HepG2 (cell line): ENCODE data around the gene MDH2. TPM values are rescaled to one million over a fixed set of nuclear protein-coding genes. Genes with fewer than 3 reads are reported as not detected.

Source experiments
- ATAC-seq: fragments of 200-7000 bp; cut with Tn5 transposase; 3 replicates; pipeline ENCODE4 v1.9.1; 2020; ENCODE audit warnings: mild to moderate bottlenecking, moderate library complexity
- BruUV-seq: library from RNA; stranded (reverse); fragments of 400-500 nt; replicated peaks from 2 replicates; lab custom pipeline; 2021; lab: Mats Ljungman, UMichigan
- CTCF ChIA-PET: fragments of 300-600 bp; formaldehyde crosslinking; extraction: SDS; loops from one replicate; lab custom pipeline; 2021; ENCODE audit warnings: low total read pairs, inconsistent platforms, low intra/inter-chr PET ratio; lab: Yijun Ruan, JAX
- POLR2A ChIA-PET: fragments of 350-600 bp; sonication (Branson Sonifier 250); formaldehyde crosslinking; loops from one replicate; lab custom pipeline; 2020; ENCODE audit warnings: antibody characterized with exemption, inconsistent platforms; lab: Yijun Ruan, JAX
- DNase-seq: peaks from one replicate; pipeline ENCODE4 v3.0.0-alpha.2; 2015; ENCODE audit warnings: low spot score
- FAIRE-seq: peaks from 3 replicates; lab custom pipeline; 2011; peaks lifted over from hg19 to GRCh38; lab: Jason Lieb, UNC
- H2AFZ ChIP-seq: one replicate; pipeline ENCODE4 v1.6.1; 2011; ENCODE audit warnings: low read length, inconsistent platforms
- H3K27ac ChIP-seq: fragments of 300-600 bp; 3 replicates; pipeline ENCODE4 v1.8.0; 2011; ENCODE audit warnings: mixed run types, mild to moderate bottlenecking, mixed read lengths, low read length, inconsistent platforms; ENCODE audit not compliant: insufficient read depth; ENCODE audit errors: extremely low read length
- H3K27me3 ChIP-seq, 2 experiments: fragments of 200-600 bp in 1 of 2; 2 replicates in 1 of 2; 3 replicates in 1 of 2; pipeline versions ENCODE4 v1.6.0 to v1.8.0; 2011; ENCODE audit warnings: low read length in 2 of 2, mild to moderate bottlenecking in 2 of 2, moderate library complexity in 2 of 2, inconsistent platforms in 1 of 2; ENCODE audit not compliant: insufficient read depth in 2 of 2, control insufficient read depth in 1 of 2
- H3K36me3 ChIP-seq, 2 experiments: fragments of 200-600 bp in 1 of 2; replicated peaks in 1 of 2; 2 replicates in 1 of 2; 3 replicates in 1 of 2; pipeline versions ENCODE4 v1.5.1 to v1.8.0; 2011; ENCODE audit warnings: low read length in 2 of 2, inconsistent platforms in 1 of 2; ENCODE audit not compliant: insufficient read depth in 2 of 2, control insufficient read depth in 1 of 2
- H3K4me1 ChIP-seq: 2 replicates; pipeline ENCODE4 v1.5.1; 2012; ENCODE audit warnings: low read length, inconsistent platforms; ENCODE audit not compliant: insufficient read depth
- H3K4me2 ChIP-seq: 2 replicates; pipeline ENCODE4 v1.6.0; 2011; ENCODE audit warnings: low read depth, low read length, inconsistent platforms
- H3K4me3 ChIP-seq, 3 experiments: fragments of 200-600 bp in 1 of 3; sonication (generic), shearing (Covaris generic) in 1 of 3; replicated peaks in 1 of 3; 2 replicates each; pipeline ENCODE4 v1.5.1; 2011 to 2016; ENCODE audit warnings: low read length in 3 of 3, inconsistent platforms in 2 of 3, low read depth in 2 of 3, mild to moderate bottlenecking in 2 of 3, control low read depth in 1 of 3, mixed read lengths in 1 of 3; ENCODE audit not compliant: insufficient read depth in 1 of 3
- H3K79me2 ChIP-seq: one replicate; pipeline ENCODE4 v1.6.1; 2011; ENCODE audit warnings: low read length, inconsistent platforms; ENCODE audit not compliant: insufficient read depth
- H3K9ac ChIP-seq: 2 replicates; pipeline ENCODE4 v1.6.0; 2011; ENCODE audit warnings: mild to moderate bottlenecking, low read depth, low read length, inconsistent platforms; ENCODE audit not compliant: insufficient read depth
- H3K9me3 ChIP-seq: 2 replicates; pipeline ENCODE4 v1.5.1; 2012; ENCODE audit warnings: mild to moderate bottlenecking, low read length
- H4K20me1 ChIP-seq: 2 replicates; pipeline ENCODE4 v1.6.0; 2011; ENCODE audit warnings: inconsistent platforms, mild to moderate bottlenecking, low read length, moderate library complexity; ENCODE audit not compliant: insufficient read depth
- CEBPB ChIP-seq: IDR thresholded peaks from 2 replicates; pipeline ENCODE4 v1.6.1; 2011; ENCODE audit warnings: low read depth, low read length, improper control_type of control experiment, borderline replicate concordance
- CEBPG ChIP-seq: IDR thresholded peaks from 2 replicates; pipeline ENCODE4 v1.6.1; 2016
- FOSL2 ChIP-seq: sonication (generic); formaldehyde crosslinking; IDR thresholded peaks from 2 replicates; pipeline ENCODE4 v1.4.0; 2020; ENCODE audit warnings: missing genetic modification reagents
- PRDM10 ChIP-seq: sonication (generic); formaldehyde crosslinking; IDR thresholded peaks from 2 replicates; pipeline ENCODE4 v1.4.0; 2020; ENCODE audit warnings: low read depth, missing genetic modification reagents
- RNF2 ChIP-seq: fragments of 450-650 bp; conservative IDR thresholded peaks from 2 replicates; pipeline ENCODE4 v1.6.1; 2016; ENCODE audit warnings: low read depth
- WGBS: methylation state at CpG from one replicate; pipeline ENCODE4 v1.1.6; 2017; ENCODE audit warnings: low lambda C conversion rate; 5-methylcytosine and 5-hydroxymethylcytosine counted together
- in situ Hi-C: cut with HindIII; loops from 2 replicates; pipeline ENCODE4 v1.10.0; 2017; ENCODE audit warnings: low pct_unique_long_range_greater_than_20kb; ENCODE audit not compliant: extremely low pct_ligation_motif_present
- intact Hi-C: fragments of 100-400 bp; cut with micrococcal nuclease; formaldehyde crosslinking; loops from one replicate; pipeline ENCODE4 v1.10.0; 2022; ENCODE audit not compliant: unreplicated experiment
- polyA plus RNA-seq, 8 experiments: library from polyadenylated mRNA; depleted of rRNA in 3 of 8; stranded (reverse) in 7 of 8; unstranded in 1 of 8; fragments of >200 nt; fragmentation: Illumina TruSeq in 4 of 8; extraction: Trizol in 4 of 8; gene quantifications; 2 replicates each; pipeline versions ENCODE4 v1.2.1 to v1.2.3, GENCODE V29; 2011 to 2016; ENCODE audit warnings: low read depth in 4 of 8, missing spikeins in 1 of 8, mixed read lengths in 1 of 8; ENCODE audit not compliant: insufficient read depth in 1 of 8
- total RNA-seq, 5 experiments: library from RNA; depleted of rRNA; stranded (reverse); fragments of >200 nt; fragmentation: Illumina TruSeq; extraction: Trizol; gene quantifications; 2 replicates each; pipeline ENCODE4 v1.2.3, GENCODE V29; 2016; ENCODE audit warnings: low read depth in 1 of 5
- TF ChIP-seq, protein P1 (sequence below): IDR thresholded peaks from 2 replicates; pipeline ENCODE4 v1.6.1; 2016; ENCODE audit warnings: low read depth, missing genetic modification reagents, missing compliant biosample characterization

The MDH2 gene
- total and polyA plus RNA-seq, 2 of the 13 experiments (the other 11 are each of a cell fraction or from before 2014, with no cell fraction given) = 81.4 to 90.3 TPM

DNA sequence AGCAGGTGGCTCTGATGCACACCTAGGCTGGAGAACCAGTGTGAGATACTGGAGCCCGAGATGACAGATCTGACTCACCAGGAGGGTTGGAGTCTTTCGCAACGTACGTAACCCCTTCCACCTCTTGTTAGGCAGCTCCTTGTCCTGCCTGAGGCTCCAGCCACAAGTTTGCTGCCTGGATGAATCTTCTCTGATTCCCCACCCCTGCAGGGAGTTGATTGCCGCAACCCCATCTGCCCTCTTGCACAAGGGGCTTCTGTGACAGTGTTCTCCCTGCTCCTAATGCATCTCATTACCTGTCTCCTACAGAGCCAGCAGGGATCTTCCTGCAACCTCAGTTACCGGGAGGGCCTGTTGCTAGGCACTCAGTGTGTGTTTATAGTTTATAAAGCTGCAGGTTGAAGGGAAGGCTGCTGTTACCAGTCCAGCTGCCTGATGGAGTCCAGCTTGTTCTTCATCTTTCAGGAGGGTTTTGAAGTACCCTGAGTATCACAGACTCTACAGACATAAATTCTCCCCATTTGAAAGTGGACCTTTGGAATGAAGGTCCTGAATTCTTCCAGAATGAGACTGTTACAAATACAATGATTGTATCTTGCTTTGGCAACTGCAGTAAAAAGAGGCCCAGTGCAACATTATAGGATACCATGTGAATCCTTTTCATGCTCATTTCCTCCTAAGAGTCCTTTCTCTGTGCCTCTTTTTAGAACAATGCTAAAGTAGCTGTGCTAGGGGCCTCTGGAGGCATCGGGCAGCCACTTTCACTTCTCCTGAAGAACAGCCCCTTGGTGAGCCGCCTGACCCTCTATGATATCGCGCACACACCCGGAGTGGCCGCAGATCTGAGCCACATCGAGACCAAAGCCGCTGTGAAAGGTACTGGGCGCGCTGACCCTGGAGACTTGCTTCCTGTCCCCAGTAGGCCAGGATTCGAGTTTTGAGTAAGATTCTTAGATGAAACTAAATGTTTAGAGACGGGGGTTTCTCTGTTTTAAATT lies 6.5 kb downstream of the MDH2 start:
- H4K20me1 ChIP-seq = no peaks in the 10 kb centered on the region
- H3K9me3 ChIP-seq = no peaks in the 10 kb centered on the region
- intact Hi-C loops (no loop called here), in situ Hi-C loops (no loop called here)
- no peak overlapping the region for H3K27ac ChIP-seq
- ChIA-PET CTCF (no interaction called here), POLR2A (interaction anchor here (0.6 to 1.3 kb wide), 3 partner anchors 13 to 112 kb away, joined by 3 read pairs; no protein-coding TSS in a partner anchor)
- peaks cover 21 to 83% of the 10 kb centered on the region in 2 experiments for H3K36me3 ChIP-seq
- WGBS = 94% methylated on average over 14 of the region's 18 CpGs
- ATAC-seq (peak; percentile 24; the same call in 2 of the 3 replicates), DNase-seq (no peak), FAIRE-seq (no peak)
- no peak overlapping the region for H2AFZ ChIP-seq
- no peak overlapping the region for H3K4me3 ChIP-seq
- peaks cover 76% of the 10 kb centered on the region for H3K4me1 ChIP-seq
- no peak overlapping the region for H3K4me2 ChIP-seq
- BruUV-seq = no TSS peak
- TF ChIP-seq CEBPB = peak; percentile 79; the same call in 1 of the 2 replicates
- peak; percentile 53 for TF ChIP-seq CEBPG
- peak; percentile 75 for TF ChIP-seq FOSL2 (CRISPR knock-in tag)
- TF ChIP-seq, protein P1, sequence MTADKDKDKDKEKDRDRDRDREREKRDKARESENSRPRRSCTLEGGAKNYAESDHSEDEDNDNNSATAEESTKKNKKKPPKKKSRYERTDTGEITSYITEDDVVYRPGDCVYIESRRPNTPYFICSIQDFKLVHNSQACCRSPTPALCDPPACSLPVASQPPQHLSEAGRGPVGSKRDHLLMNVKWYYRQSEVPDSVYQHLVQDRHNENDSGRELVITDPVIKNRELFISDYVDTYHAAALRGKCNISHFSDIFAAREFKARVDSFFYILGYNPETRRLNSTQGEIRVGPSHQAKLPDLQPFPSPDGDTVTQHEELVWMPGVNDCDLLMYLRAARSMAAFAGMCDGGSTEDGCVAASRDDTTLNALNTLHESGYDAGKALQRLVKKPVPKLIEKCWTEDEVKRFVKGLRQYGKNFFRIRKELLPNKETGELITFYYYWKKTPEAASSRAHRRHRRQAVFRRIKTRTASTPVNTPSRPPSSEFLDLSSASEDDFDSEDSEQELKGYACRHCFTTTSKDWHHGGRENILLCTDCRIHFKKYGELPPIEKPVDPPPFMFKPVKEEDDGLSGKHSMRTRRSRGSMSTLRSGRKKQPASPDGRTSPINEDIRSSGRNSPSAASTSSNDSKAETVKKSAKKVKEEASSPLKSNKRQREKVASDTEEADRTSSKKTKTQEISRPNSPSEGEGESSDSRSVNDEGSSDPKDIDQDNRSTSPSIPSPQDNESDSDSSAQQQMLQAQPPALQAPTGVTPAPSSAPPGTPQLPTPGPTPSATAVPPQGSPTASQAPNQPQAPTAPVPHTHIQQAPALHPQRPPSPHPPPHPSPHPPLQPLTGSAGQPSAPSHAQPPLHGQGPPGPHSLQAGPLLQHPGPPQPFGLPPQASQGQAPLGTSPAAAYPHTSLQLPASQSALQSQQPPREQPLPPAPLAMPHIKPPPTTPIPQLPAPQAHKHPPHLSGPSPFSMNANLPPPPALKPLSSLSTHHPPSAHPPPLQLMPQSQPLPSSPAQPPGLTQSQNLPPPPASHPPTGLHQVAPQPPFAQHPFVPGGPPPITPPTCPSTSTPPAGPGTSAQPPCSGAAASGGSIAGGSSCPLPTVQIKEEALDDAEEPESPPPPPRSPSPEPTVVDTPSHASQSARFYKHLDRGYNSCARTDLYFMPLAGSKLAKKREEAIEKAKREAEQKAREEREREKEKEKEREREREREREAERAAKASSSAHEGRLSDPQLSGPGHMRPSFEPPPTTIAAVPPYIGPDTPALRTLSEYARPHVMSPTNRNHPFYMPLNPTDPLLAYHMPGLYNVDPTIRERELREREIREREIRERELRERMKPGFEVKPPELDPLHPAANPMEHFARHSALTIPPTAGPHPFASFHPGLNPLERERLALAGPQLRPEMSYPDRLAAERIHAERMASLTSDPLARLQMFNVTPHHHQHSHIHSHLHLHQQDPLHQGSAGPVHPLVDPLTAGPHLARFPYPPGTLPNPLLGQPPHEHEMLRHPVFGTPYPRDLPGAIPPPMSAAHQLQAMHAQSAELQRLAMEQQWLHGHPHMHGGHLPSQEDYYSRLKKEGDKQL (CRISPR knock-in tag) = no peak
- no peak for TF ChIP-seq PRDM10 (CRISPR knock-in tag)
- TF ChIP-seq RNF2 = no peak
- H3K27me3 ChIP-seq = no peaks in the 10 kb centered on the region
- no peak overlapping the region for H3K9ac ChIP-seq
- peaks cover 54% of the 10 kb centered on the region for H3K79me2 ChIP-seq
